Epithelial cell of umbilical artery (primary cell): ENCODE measurements around the gene LPIN2. TPM values are rescaled to one million over a fixed set of nuclear protein-coding genes. Genes with fewer than 3 reads are reported as not detected.

Experiments used
- total RNA-seq: library from RNA; depleted of rRNA; stranded (reverse); fragments of >200 nt; gene quantifications from 2 replicates; pipeline ENCODE4 v1.2.3, GENCODE V29; 2014

LPIN2 gene
- total RNA-seq: 26.6 and 40.0 TPM in 2 replicates

GRCh38 chr18:3013024-3013804, at the start of gene LPIN2:
Gene LPIN2, minus strand, starts transcription at chr18:3013144. Its CDS starts 52,304 bp downstream, at chr18:2960840.

Other genes starting within 250 kb of the LPIN2 start
- 2.6 and 15.2 TPM in 2 replicates for gene EMILIN2, start 166.1 kb downstream of the LPIN2 start, total RNA-seq
- 0.32 and 0.91 TPM in 2 replicates for gene MYOM1, start 206.8 kb upstream of the LPIN2 start, total RNA-seq
- 1,280 and 1,623 TPM in 2 replicates for gene MYL12A, start 234.7 kb upstream of the LPIN2 start, total RNA-seq
- 686 and 1,109 TPM in 2 replicates for gene MYL12B, start 249.0 kb upstream of the LPIN2 start, total RNA-seq